HG03575 (cell line): ENCODE results near the gene USB1.

Experiments
- ATAC-seq: cut with Tn5 transposase; IDR thresholded peaks from one replicate; pipeline ENCODE4 v1.9.1; 2021; ENCODE audit not compliant: unreplicated experiment, insufficient number of reproducible peaks, low FRiP score; ENCODE audit errors: extremely low read depth

Gene USB1

DNA sequence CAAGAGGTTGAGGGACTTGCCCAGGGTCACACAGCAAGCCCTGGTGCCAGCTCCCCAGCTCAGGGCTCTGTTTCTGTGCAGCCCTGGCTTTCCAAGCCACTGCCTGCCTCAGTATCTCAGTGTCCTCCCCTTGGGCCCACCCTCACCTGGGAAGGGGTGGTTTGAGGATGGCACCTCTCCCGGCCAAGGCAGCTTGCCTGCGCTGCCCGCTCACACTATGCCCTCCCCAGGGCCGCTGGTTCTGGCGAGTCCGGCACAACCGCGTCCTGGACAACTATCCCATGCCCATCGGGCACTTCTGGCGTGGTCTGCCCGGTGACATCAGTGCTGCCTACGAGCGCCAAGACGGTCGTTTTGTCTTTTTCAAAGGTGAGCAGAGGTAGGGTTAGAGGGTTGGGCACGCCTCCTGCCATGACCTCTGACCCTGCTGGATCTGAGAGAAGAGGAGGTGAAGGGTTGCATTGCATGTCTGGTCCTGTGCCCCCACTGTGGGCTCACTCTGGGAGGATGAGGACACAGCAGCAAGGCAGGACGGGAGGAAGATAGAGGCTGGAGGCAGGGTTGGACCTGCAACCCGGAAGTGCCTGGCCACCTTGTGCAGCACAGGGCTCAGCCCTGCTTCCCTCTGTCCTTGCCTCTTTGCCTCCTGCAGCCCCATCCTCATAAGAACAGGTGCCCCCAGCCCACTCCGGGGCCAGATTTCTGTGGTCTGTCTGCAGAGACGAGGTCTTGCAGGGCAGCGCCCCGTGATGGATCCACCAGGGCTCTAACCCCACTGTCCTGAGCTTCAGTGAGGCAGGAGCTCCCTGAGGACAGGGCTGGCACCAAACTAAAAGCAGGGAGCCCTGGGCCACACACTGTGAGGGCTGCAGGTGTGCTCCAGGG lies 41.0 kb downstream of the USB1 start:
- ATAC-seq: no peak

DNA sequence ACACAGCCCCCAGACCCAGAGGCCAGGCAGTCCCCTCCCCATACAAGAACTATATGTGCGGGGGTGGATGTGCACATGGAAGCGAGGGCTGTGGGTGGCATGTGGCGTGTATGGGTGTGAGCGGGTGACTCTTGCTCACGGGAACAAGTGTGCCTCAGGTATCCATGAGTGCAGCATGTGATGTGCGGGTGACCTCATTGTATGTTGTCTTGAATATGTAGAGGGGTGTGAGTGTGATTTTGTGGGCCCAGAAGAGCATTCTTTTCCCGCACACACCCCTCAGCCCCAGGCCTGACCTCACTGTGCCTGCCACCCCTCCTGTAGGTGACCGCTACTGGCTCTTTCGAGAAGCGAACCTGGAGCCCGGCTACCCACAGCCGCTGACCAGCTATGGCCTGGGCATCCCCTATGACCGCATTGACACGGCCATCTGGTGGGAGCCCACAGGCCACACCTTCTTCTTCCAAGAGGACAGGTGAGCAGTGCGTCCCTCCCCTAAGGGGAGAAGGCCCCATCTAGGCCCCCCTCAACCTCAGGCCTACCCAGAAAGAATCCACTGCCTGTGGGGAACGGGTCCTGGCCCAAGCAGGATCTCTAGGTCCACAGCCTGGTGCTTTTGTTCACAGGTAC lies 41.8 kb downstream of the USB1 start:
- no peak for ATAC-seq

DNA sequence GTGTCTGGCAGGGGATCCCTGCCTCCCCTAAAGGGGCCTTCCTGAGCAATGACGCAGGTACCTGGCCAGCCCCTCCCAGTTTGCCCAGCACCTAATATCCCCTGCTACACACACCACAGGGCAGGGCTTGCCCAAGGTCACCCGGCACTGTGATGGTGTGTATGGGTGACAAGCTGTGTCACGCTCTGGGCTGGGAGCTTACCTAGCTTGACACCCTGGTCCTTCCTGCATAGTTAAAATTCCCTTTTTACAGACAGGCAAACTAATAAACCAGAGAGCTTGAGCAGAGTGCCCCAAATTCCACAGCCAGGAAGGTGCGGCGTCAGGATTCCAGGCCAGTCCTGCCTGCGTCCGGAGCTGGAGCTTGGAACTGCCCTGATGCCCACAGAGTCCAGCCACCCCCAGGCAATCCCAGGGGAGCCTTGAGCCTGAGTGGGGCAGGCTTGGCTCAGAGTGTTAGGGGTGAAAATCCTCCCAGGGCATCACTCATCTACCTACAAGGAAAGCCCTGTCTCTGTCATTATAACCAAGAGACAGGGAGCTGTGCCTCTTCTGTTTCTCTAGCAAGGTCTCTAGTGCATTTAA lies 42.5 kb downstream of the USB1 start:
- ATAC-seq: no peak

DNA sequence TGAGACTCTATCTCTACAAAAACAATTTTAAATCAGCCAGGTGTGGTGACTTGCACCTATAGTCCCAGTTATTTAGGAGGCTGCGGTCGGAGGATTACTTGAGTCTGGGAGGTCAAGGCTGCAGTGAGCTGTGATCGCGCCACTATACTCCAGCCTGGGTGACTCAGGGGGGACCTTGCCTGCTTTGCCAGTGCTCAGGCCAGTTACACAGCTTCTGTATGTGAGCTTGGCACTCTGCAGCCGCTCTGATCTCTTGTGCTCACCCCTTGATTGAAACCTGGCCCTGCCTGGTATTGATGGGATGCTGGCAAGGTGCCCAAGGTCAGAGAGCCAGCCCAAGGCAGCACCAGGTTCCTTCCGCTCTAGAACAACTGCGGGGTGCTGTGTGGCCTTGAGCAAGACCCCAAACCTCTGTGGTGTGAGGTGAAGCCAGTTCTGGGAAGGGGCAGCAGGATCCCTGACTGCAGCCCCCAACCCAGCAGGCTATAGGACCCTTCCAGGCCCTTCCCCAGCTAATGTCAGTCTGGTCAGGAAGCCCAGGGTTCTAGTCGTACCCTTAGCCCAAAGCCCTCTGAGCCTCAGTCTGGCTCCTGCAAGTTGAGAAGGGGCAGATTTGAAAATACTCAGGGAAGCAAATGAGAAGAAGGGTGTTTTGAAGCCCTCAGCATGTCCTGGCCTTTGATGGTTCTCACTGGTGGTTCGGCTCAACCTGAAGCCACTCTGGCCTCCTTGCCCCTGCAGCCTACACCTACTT lies 43.2 kb downstream of the USB1 start:
- ATAC-seq: no peak

DNA sequence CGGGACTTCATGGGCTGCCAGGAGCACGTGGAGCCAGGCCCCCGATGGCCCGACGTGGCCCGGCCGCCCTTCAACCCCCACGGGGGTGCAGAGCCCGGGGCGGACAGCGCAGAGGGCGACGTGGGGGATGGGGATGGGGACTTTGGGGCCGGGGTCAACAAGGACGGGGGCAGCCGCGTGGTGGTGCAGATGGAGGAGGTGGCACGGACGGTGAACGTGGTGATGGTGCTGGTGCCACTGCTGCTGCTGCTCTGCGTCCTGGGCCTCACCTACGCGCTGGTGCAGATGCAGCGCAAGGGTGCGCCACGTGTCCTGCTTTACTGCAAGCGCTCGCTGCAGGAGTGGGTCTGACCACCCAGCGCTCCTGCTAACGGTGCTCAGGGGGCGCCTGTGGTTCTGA lies 43.9 kb downstream of the USB1 start:
- no peak for ATAC-seq

DNA sequence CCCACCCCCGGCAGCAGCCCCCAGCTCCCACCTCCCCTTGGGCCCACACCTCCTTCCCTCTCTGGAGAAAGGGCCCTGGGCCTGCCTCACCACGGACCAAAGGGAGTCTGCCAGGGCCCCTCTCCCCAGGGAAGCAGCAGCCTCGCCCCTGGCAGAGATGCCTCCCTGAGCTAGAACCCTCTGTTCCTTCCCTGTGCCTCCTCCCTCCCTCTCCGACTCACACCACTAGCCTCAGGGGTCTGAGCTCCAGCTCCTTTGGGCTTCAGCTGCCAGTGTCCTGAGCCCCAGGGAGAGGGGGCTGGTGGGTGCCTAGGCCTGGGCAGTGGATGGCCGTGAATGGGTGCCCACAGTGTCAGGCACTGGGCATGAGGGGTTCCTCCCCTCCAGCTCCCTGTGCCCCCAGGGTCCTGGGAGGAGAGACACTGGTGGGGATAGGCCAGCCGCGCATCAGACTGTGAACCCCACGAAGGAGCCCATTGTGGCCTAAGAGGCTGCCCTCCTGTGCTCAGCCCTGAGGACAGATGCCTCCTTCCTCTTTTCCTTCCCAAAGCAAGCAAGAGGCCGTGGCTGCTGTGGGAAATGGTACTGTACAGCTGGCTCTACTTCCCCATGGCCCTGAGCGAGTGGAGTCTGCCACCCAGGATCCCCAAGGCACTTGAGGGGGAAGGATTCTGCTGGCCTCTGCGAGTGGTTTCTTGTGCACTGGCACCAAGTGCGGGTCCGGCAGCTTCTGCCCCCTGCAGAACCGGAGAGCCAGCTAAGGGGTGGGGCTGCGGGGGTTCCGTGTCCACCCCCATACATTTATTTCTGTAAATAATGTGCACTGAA lies 45.1 kb downstream of the USB1 start:
- no peak for ATAC-seq

DNA sequence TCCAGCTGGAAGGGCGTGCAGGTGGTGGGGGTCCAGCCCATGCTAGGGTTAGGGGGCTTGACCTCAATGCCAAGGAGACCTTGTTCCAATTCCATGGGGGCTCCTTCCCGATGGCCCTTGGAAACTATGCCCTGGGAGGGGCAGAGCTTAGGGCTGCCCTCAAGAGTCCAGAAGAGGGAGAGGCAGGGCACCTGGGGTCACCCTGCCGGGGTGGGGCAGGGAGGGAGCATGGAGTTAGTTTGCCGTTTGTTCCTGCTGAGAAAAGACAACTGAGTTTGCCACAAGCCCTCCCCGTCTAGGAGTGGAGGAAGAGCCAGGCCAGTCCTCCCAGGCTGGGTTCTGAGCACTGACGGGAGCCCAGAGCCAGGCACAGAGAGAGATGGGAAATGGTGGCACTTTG lies 45.7 kb downstream of the USB1 start:
- ATAC-seq: no peak

DNA sequence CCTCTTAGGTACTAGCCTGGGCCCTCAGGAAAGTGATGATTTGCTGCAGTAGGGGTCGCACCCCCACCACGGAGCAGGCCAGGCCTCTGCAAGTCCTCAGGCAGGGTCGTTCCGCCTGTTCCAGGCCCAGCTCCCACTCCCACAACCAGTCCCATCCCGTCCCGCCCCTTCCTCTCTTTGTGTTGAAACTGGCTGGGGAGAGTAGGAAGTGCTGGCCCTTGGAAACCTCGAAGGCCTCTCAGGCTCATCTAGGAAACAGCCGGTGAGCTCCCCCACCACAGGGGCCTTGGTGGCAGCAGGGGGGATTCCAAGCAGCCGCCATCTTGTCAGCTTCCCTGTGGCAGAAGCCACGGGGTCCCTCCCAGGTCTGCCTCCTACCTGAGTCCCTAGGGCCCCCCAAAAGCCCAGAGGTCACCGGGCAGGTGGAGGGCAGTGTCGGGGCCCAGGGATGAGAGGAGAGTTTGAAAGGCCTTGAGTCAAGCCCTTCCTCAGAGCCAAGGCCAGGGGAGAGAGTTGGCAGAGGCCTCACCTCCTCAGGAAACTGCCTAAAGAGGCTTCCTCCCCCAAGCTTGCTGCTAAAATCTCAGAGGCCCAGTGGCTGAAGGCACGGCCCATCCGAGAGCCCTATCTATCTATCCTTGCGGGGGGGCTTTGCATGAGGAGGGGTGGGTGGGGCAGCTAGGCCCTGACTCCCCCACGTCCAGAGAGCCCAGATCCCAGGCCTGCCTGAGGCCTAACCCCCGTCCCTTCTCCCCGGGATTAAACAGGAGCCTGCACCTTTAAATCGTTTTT lies 46.5 kb downstream of the USB1 start:
- no peak for ATAC-seq

DNA sequence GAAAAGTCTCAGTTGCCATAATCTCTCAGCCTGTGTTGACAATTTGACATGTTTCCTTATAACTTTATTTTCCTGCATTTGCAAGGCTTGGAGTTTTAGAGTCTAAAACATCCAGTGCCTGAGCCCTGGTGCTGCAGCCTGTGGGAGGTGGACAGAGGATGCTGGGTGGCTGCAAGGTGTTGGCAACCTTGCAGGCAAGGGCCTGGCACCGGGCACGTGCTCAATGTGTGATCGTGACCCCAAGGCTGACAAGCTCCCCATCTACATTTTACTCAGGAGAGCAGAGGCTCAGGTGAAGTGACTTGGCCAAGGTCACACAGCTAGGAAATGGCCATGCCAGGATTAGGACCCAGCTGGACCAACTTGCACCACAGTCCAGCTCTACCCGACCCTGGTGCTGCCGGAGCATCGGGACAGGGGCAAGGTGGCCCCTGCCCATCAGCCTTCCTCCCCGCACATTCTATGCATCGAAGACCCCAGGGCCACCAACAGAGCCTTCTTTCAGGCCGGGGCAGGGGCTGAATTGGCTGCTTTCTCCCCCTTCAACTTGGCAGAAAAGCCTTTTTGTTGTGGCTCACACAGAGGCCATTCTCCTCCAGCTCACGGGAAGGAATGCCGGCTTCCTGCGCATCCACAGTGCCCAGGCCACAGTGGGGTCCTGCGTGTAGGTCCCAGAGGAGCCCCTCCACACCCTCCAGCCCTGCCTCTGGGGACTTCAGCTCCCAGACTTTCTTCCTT lies 47.5 kb downstream of the USB1 start:
- ATAC-seq: no peak

DNA sequence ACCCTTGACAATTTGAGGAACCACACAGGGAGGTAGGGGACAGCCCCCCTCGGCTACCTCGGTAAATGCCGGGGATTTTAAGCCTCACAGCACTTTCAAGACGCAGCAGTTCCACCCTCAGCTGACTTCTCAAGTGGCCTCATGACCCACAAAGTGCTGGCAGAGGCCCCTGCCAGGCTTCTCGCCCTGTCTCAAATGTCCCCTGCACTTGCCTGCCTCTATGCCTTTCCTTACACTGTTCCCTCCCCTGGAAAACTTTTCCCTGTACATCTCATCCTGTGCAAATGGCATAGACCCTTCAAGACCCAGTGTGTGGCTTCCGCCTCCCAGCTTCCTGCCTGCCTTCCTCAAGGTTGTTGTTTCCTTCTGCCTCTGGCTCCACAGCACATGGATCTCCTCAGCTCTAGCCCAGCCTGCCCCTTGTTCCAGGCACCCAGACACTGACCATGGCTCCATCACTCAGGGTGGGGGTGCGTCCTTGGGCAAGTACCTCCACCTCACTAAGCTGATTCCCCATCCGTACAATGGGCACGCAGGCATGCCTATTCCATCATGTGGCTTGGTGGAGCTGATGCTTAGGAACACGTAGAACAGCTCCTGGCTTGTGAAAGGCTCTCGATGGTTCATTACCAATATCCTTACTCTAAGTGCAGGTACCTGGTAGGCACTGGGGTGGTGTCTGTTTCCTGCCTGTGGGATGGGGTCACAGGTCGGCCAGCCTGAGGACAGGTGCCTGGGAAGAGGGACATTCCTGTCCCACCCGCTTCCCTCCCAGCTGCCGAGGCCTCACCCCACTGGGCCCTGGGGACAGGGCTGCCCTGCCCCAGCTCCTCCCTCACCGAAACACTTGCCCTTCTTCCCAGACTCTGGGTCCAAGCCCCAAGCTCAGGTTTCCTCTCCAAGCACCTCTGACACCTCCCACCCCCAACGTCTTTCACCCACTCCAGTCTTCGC lies 48.3 kb downstream of the USB1 start:
- no peak for ATAC-seq

DNA sequence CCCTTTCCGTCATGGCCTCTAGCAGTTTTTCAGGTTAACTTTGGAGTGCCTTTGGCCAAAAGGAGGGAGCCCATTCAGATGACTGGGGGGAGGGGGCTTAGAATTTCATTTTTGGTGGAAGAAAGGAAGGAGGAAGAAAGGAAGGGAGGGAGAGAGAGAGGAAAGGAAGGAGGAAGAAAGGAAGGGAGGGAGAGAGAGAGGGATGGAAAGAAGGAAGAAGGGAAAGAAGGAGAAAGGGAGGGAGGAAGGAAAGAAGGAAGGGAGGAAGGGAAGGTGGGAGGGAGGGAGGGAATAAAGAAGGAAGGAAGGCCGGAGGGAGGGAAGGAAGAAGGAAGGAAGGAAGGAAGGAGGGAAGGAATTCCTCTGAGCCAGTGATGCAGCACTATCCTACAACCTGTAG lies 50.1 kb downstream of the USB1 start:
- ATAC-seq: no peak

DNA sequence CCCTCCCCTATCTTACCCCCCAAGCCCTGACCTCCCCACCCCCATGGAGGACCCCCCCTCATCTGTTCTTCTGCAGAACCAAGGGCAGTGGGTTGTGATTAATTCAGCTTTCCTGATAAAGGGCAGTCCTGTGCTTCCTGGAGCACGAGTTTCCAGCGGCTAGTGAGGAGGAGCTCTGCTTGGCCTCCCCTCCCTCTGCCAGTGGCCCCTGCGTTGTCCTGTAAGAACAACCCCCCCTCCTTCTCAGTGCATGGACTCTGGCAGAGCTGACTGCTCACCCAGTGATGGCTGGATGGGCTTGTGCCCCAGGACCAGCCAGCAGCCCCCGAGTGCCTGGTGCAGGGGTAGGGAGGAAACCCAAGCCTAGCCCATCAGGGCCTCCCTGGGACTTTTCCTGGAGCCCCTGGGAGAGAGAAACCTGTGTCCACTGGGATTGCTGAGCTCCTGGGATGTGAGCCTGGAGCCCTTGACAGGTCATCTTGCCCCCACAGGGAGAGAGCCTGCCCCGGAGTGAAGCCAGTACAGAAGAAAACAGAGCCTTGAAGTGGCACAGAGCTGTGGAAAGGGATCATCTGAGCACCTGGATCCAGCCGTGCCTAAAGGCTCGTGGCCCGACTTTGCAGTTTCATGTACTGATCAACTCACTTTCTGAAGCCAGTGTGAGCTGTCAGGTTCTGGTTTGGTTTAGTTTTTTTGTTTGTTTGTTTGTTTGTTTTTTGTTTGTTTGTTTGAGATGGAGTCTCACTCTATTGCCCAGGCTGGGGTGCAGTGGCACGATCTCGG lies 50.8 kb downstream of the USB1 start:
- no peak for ATAC-seq

DNA sequence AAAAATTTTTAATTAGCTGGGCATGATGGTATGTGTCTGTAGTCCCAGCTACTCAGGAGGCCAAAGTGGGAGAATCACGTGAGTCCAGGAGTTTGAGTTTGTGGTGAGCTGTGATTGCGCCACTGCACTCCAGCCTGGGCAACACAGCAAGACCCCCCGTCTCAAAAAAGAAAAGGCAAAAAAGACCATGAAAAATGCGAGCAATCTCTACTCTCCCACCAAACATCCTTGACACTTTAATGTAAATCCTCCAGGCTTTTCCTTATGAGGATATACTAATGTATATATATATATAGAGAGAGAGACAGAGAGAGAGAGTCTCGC lies 52.4 kb downstream of the USB1 start:
- no peak for ATAC-seq

DNA sequence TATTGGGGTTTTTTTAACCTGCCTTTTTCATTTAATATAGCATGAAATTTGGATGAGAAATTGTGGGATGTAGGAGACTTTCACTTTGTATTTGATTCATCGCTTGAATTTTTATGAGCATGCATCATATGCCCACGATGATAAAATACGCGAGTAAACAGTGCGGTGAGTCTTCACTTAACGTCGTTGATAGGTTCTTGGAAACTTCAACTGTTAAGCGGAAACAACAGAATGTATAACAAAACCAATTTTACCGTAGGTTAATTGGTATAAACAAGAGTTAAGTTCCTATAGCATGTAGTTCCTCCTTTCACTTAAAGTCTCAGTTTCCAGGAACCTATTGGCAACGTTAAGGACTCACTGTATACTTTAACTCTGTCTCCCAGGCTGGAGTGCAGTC lies 53.1 kb downstream of the USB1 start:
- ATAC-seq: no peak

DNA sequence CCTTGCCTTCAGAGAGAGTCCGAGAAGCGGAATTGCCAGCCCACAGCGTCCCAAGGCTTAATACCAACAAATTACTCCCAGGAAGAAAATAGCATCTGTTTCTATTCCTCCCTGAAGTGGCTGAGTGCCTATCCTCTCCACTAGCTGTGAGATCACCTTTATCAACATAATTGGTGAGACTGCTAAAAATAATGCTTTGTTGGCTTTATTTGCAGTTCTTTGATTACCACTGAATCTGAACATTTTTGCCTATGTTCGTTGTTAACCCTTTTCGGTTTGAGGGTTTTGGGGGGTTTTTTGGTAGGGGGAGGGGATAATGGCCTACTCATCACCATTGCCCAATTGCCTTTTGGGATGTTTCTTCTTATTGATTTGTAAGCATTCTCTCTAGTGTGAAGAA lies 55.4 kb downstream of the USB1 start:
- ATAC-seq: no peak

DNA sequence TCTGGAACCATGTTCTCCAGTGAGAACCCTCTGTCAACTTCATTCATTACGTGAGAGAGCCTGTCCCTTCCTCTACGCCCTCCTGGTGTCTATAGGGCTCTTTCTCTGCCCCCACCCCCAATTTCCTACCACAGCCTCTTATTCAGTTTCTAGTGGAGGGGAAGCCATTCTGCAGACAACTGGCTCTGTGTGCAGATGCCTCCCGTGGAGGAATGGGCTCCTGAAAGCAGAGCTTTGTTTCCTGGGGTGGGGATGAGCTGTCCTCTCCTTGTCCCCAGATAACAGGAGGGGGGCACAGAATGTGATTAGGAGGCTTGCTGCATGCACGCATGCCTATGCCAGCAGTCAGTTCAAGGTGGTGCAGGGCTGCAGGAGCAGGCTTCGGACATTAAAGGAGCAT lies 55.9 kb downstream of the USB1 start:
- no peak for ATAC-seq
